Measurements from ENCODE around the gene CXorf49.
"Not testable (repeated sequence)": the region's sequence is repeated elsewhere in the genome, so short reads cannot be mapped to it uniquely, and the experiment has no call there.

CXorf49 gene

DNA sequence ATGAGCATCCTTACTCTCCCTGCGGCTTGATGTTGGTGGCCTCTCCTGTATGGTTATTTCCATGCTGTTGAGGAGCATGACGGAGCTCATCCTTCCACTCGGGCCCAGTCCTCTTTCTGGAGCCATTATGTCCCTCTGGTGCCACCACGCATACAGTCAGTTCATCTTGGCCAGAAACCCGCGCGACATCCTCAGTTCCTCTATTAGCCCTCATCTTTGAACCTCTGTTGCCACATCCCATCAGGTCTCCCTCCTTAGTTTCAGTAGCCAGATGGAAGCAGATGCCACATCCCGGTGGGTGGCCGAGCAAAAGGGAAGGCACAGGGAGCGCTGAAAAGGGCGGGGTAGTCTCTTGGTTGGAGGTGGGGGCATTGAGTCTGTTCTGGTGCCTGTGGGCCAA is 46.1 kb downstream of the CXorf49 start:
- DNase-seq (ENCODE audit: low read depth), result no peak

DNA sequence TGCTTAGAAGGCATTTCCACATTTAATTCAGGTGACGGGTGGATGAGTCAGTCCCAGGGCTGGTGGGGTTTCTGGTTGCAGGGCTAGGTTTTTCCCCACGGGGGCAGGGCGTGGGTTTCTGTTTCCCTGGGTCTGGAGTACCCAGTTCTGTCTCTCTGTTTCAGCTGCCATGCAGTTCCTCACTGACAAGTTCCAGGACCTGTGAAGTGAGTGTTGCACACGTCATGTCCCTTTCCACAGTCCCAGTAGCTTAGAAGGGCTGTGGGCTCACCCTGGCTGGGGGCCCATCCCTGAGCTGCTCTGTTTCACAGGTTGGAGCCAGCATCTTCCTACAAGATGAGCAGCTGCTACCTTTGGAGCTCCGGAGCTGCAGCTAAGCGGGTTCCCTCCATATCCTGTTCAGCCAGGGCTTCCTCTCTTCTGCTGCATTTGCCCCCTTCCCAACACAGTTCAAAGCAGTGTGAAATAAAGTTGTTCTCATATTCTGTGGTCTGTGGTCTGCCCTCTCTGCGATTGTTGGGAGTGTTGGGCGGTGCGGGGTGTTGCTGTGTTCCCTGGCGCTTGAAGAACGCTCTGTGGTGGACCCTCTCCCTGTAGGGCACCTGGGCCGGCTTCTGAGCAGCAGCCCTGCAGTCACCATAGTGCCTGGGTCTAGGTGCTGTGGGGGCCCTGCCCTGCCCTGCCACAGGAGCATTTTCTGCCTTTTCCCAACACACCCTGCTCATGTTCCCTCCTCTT is 46.9 kb downstream of the CXorf49 start:
- DNase-seq (ENCODE audit: low read depth), result no peak

DNA sequence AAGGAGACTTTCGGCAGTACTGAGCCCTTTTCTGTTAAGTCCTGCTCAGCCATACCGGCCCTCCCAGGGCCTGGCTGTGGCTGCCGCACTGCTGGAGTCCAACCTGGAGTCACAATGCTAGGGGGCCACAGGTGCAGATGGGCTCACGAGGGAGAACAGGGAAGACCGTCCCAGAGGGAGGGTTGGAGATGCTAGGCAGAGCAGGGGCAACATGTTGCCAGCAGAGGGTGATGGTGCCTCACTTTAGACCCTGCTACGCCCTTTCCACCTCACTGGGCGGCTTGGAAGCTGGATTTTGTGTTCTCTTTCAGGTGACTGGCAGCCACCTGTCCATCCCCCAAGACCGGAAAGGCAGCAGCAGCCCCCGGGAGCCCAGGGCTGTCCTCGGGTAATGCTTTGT is 48.1 kb downstream of the CXorf49 start:
- DNase-seq (ENCODE audit: low read depth), result not testable (repeated sequence)

DNA sequence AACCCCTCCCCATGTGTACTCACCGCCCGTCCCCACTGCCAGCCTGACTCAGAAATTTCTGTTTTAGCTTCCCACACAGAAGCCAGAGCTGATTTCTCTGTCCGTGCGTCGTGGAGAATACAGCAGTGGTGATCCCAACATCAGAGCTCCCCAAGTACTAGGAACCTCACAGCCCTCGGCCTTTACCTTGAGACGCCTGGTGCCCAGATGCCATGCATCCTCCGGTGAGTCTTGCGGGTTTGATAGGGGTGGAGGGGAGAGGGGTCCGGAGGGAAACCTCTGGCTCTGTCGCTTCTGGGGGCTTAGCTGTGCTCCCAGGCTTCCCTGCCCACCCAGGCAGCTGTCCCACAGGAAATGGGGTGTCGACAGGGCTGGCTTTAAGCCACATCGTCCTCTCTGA is 48.6 kb downstream of the CXorf49 start:
- no peak for DNase-seq (ENCODE audit: low read depth)

DNA sequence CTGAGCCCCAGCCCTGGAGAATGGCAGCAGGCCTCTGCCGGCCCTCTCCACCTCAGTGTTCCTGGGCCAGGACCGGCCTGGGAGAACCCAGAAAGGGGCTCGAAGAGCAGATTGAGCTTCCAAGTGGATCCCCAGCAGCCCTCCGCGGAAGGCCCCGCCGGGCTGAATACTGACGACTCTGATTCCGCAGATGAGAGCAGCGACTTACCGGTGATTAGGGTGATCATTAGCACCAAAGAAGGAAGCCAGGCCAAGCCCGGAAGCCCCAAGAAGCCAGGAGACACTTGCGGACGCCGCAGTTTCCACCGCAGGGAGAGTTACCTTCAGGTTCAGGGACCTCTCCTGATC is 49.9 kb downstream of the CXorf49 start:
- DNase-seq (ENCODE audit: low read depth), result no peak

DNA sequence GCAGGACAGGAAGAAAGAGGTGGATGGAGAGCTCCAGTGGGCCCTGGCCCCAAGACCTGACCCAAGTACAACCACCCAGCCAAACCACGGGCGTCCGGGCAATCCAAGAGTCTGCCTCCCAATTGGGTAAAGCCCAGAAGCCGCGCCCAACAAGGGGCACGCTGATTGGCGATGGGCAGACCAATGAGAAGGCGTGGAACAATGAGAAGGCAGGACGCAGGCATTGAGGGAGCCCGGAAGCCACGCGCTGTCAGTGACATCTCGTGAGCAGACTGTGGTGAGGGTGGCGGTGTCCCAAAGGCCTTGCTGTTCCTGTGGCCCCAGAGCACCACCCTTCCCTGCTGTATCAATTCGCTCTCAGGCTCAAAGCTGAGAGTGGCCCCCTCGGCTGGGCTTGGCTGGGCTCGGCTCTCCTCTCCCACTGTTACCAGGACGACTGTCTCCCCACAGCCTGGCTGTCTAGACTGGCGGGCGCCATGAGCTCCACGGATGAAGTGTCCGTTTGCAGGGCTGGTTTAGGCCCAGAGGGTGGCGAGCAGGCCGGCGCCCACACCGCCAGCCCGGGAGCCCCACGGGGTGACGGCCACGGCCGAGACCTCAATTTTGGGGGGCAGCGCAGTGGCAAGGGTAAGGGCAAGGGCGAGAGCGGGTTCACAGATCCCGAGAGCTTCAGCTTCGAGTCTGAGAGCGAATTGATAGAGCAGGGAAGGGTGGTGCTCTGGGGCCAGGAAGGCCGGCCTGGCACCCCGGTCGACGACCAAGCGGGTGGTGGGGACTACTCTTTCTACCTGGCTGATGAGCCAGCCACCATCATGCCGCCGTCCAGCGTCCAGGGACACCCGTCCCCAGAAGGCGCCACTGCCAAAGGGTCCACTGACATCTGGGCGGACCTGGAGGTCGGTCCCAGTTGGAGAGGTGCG is 50.5 kb downstream of the CXorf49 start, which contains the start of gene LOC101059915:
LOC101059915 (plus strand) TSS at position 219 of the 920 bp plus-strand sequence.
- no peak for DNase-seq (ENCODE audit: low read depth)

DNA sequence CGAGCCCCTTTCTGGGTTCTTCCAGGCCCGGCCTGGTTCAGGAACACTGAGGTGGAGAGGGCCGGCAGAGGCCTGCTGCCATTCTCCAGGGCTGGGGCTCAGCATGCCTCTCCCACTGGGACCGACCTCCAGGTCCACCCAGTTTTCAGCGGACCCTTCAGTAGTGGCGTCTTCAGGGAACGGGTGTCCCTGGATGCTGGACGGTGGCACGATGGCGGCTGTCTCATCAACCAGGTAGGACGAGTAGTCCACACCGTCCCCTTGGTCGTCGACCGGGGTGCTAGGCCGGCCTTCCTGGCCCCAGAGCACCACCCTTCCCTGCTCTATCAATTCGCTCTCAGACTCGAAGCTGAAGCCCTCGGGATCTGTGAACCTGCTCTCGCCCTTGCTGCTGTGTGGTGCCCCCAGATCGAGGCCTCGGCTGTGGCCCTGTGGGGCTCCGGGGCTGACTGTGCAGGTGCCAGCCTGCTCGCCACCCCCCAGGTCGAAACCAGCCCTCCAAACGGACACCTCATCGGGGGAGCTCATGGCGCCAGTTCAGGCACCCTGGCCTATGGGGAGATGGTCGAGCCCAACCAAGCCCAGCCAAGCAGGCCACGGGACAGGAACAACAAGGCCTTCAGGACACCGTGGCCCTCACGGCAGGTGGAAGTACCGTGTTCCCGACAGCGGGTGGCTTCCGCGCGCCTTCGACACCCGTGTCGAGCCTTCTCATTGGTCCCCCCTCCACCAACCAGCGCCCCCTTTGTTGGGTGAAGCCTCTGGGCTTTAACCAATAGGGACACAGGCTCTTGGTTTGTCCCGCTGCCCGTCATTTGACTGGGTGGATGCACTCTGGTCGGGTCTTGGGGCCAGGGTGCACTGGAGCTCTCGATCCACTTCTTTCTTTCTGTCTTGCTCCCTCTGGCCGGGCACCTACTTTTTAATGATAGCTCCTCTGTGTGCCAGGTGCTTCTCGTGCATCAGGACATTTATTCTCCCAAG is 51.6 kb downstream of the CXorf49 start:
- DNase-seq (ENCODE audit: low read depth), result no peak

DNA sequence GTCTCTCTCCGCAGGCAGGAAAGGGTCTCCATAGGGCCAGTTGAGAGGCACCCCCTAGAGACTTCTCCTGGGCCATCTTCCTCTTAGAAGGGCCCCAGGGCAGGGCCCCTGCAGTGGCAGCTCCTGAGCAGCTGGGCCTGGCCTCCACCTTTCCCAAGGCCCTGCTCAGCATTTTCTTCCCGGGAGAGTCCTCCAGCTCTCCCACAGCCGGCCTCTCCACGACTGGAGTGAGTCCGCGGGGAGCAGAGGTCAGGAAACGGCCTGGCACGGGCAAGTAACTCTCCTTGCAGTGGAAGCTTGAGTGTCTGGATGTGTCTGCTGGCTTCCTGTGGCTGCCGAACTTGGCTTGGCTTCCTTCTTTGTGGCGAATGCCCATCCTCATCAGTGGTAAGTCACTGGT is 52.3 kb downstream of the CXorf49 start:
- no peak for DNase-seq (ENCODE audit: low read depth)

DNA sequence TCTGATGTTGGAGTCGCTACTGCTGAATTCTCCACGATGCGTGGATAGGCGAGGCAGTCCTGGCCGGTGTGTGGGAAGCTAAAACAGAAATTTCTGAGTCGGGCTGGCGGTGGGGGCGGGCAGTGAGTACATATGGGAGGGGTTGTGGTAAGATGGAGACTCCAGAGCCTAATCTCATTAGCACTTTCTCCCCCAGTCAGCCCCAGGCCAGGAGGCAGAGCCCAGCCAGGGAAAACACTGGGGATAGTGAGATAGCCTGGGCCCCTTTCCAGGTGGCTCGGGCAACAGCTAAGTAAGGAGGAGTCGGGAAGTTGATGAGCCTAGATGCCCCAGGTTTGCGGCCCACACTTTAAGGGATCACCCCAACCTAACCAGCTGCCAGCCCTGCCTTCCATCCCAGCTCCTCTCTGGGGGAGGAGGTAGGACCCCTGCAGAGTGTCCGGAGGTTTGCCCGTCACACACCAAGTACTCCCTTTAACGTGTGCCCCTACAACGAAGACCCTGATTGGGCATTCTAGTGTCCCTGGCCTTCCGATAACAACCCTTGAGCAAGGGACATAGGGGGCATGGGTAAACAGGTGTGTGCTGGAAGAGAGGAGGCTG is 53.1 kb downstream of the CXorf49 start:
- DNase-seq (ENCODE audit: low read depth), result no peak
